ENCODE results near the gene MYADML2. TPM values are rescaled to one million over a fixed set of nuclear protein-coding genes. Genes with fewer than 3 reads are reported as not detected.
A peak's percentile ranks its signal among the peaks of the same experiment; 100 is the strongest.

MYADML2 gene
- total RNA-seq, 1 donor from 2014 or later, result not detected

- Mint-ChIP-seq H3K27me3 (no peaks in the 10 kb centered on the region), H3K27ac (no peak overlapping the region), H3K4me3 (peak overlapping the region; percentile 47), H3K36me3 (peaks cover 5% of the 10 kb centered on the region), H3K9me3 (no peaks in the 10 kb centered on the region), H3K4me1 (ENCODE audit: unreplicated experiment) (peaks cover 10% of the 10 kb centered on the region)
- peak; percentile 73 for DNase-seq (ENCODE audit: extremely low spot score, unreplicated experiment)
- no peak for TF ChIP-seq CTCF (conservative IDR thresholded peaks at IDR 0.05)
These were observed 45.5 kb upstream of the MYADML2 start for GRCh38 chr17:81992306-81993102.

- peak; percentile 79 for DNase-seq (ENCODE audit: extremely low spot score, unreplicated experiment)
- no peaks in the 10 kb centered on the region for H3K27me3 Mint-ChIP-seq
- peaks cover 10% of the 10 kb centered on the region for H3K4me1 Mint-ChIP-seq (ENCODE audit: unreplicated experiment)
- no peak overlapping the region for H3K27ac Mint-ChIP-seq
- no peak for TF ChIP-seq CTCF (conservative IDR thresholded peaks at IDR 0.05)
- H3K9me3 Mint-ChIP-seq, result no peaks in the 10 kb centered on the region
- H3K4me3 Mint-ChIP-seq, result peak overlapping the region; percentile 47
- peaks cover 5% of the 10 kb centered on the region for H3K36me3 Mint-ChIP-seq
These were observed 44.8 kb upstream of the MYADML2 start for GRCh38 chr17:81991684-81992305.

- DNase-seq (ENCODE audit: extremely low spot score, unreplicated experiment), result no peak
- no peak for TF ChIP-seq CTCF (conservative IDR thresholded peaks at IDR 0.05)
- peaks cover 10% of the 10 kb centered on the region for H3K4me1 Mint-ChIP-seq (ENCODE audit: unreplicated experiment)
- peak overlapping the region; percentile 59 for H3K27ac Mint-ChIP-seq
- H3K36me3 Mint-ChIP-seq, result peaks cover 5% of the 10 kb centered on the region
- H3K9me3 Mint-ChIP-seq, result no peaks in the 10 kb centered on the region
- H3K4me3 Mint-ChIP-seq, result no peak overlapping the region
- no peaks in the 10 kb centered on the region for H3K27me3 Mint-ChIP-seq
These were observed 44.0 kb upstream of the MYADML2 start for GRCh38 chr17:81990836-81991683.

GRCh38 chr17:81987161-81987770 lies 40.2 kb upstream of the MYADML2 start:
- H3K36me3 Mint-ChIP-seq, result peaks cover 9% of the 10 kb centered on the region
- H3K4me1 Mint-ChIP-seq (ENCODE audit: unreplicated experiment), result no peaks in the 10 kb centered on the region
- no peak overlapping the region for H3K27ac Mint-ChIP-seq
- H3K27me3 Mint-ChIP-seq, result no peaks in the 10 kb centered on the region
- H3K4me3 Mint-ChIP-seq, result no peak overlapping the region
- no peak for DNase-seq (ENCODE audit: extremely low spot score, unreplicated experiment)
- TF ChIP-seq CTCF (conservative IDR thresholded peaks at IDR 0.05), result no peak
- H3K9me3 Mint-ChIP-seq, result no peaks in the 10 kb centered on the region

GRCh38 chr17:81986606-81987005 lies 39.6 kb upstream of the MYADML2 start:
- no peaks in the 10 kb centered on the region for H3K4me1 Mint-ChIP-seq (ENCODE audit: unreplicated experiment)
- no peak for DNase-seq (ENCODE audit: extremely low spot score, unreplicated experiment)
- peaks cover 9% of the 10 kb centered on the region for H3K36me3 Mint-ChIP-seq
- no peak for TF ChIP-seq CTCF (conservative IDR thresholded peaks at IDR 0.05)
- no peak overlapping the region for H3K27ac Mint-ChIP-seq
- H3K27me3 Mint-ChIP-seq, result no peaks in the 10 kb centered on the region
- no peak overlapping the region for H3K4me3 Mint-ChIP-seq
- no peaks in the 10 kb centered on the region for H3K9me3 Mint-ChIP-seq

All from type B pancreatic cell (in vitro differentiated cells).